HG03135 (cell line): Measurements from ENCODE around the gene ATG12.
"Not testable (repeated sequence)": the region's sequence is repeated elsewhere in the genome, so short reads cannot be mapped to it uniquely, and the experiment has no call there.

Source experiments
- ATAC-seq: cut with Tn5 transposase; IDR thresholded peaks from one replicate; pipeline ENCODE4 v1.9.1; 2021; ENCODE audit warnings: mild to moderate bottlenecking, moderate library complexity; ENCODE audit not compliant: unreplicated experiment

Gene ATG12

GRCh38 chr5:115841382-115842088, at the start of gene ATG12, which contains the start of gene AP3S1:
Gene ATG12 (minus strand): TSS chr5:115841565. CDS start chr5:115841552, 13 bp downstream.
Gene AP3S1 (plus strand): TSS chr5:115841935. CDS start chr5:115842038, 103 bp downstream.
- ATAC-seq, result peak; percentile 84

- ATAC-seq, result no peak
Measured at GRCh38 chr5:115888027-115888426, 46.7 kb upstream of the ATG12 start.

- not testable (repeated sequence) for ATAC-seq
Measured at GRCh38 chr5:115885208-115885607, 43.8 kb upstream of the ATG12 start.

- ATAC-seq, result no peak
Measured at GRCh38 chr5:115884704-115885103, 43.3 kb upstream of the ATG12 start.

- ATAC-seq, result not testable (repeated sequence)
Measured at GRCh38 chr5:115882434-115882833, 41.1 kb upstream of the ATG12 start.

- ATAC-seq, result not testable (repeated sequence)
Measured at GRCh38 chr5:115877342-115877741, 36.0 kb upstream of the ATG12 start.

GRCh38 chr5:115875447-115875846, 34.1 kb upstream of the ATG12 start:
- ATAC-seq, result no peak

- no peak for ATAC-seq
Measured at GRCh38 chr5:115873392-115873791, 32.0 kb upstream of the ATG12 start.

GRCh38 chr5:115872447-115872846, 31.1 kb upstream of the ATG12 start:
- ATAC-seq, result no peak

- no peak for ATAC-seq
Measured at GRCh38 chr5:115869256-115869795, 28.0 kb upstream of the ATG12 start.

- no peak for ATAC-seq
Measured at GRCh38 chr5:115859378-115859777, 18.0 kb upstream of the ATG12 start.

- no peak for ATAC-seq
Measured at GRCh38 chr5:115858396-115858795, 17.0 kb upstream of the ATG12 start.

- ATAC-seq, result no peak
Measured at GRCh38 chr5:115857626-115858349, 16.4 kb upstream of the ATG12 start.

- no peak for ATAC-seq
Measured at GRCh38 chr5:115857057-115857479, 15.7 kb upstream of the ATG12 start.

- ATAC-seq, result no peak
Measured at GRCh38 chr5:115855959-115856358, 14.6 kb upstream of the ATG12 start.

- ATAC-seq, result no peak
Measured at GRCh38 chr5:115854139-115854538, 12.8 kb upstream of the ATG12 start.

- no peak for ATAC-seq
Measured at GRCh38 chr5:115850744-115851416, 9.5 kb upstream of the ATG12 start.

GRCh38 chr5:115849258-115849798, 8.0 kb upstream of the ATG12 start:
- no peak for ATAC-seq

- ATAC-seq, result no peak
Measured at GRCh38 chr5:115847290-115847689, 5.9 kb upstream of the ATG12 start.

GRCh38 chr5:115844321-115844817, 3.0 kb upstream of the ATG12 start:
- ATAC-seq, result no peak
